Measurements from ENCODE around the gene P4HTM.

P4HTM gene

GRCh38 chr3:49009396-49009795, 19.4 kb downstream of the P4HTM start:
- no peak for TF ChIP-seq CTCF (conservative IDR thresholded peaks at IDR 0.05)

GRCh38 chr3:49012441-49013017, 22.5 kb downstream of the P4HTM start:
- H3K27ac ChIP-seq: 0 out of 2 replicates have a peak overlapping the region, but pooled peaks have one; percentile 32
- TF ChIP-seq CTCF (conservative IDR thresholded peaks at IDR 0.05): no peak

More at GRCh38 chr3:49009396-49009795, 19.4 kb downstream of the P4HTM start:
- no peak overlapping the region for H3K27ac ChIP-seq

- no peak for TF ChIP-seq CTCF (conservative IDR thresholded peaks at IDR 0.05)
- 0 out of 2 replicates have a peak overlapping the region, but pooled peaks have one; percentile 32 for H3K27ac ChIP-seq
Observed at GRCh38 chr3:49013113-49013737, 23.2 kb downstream of the P4HTM start.

GRCh38 chr3:49013738-49014660, 24.0 kb downstream of the P4HTM start:
- H3K27ac ChIP-seq: no peak overlapping the region
- peak; percentile 83 for TF ChIP-seq CTCF (conservative IDR thresholded peaks at IDR 0.05)

- no peak overlapping the region for H3K27ac ChIP-seq
- TF ChIP-seq CTCF (conservative IDR thresholded peaks at IDR 0.05): no peak
Observed at GRCh38 chr3:49015072-49015471, 25.0 kb downstream of the P4HTM start.

GRCh38 chr3:49015765-49016164, 25.7 kb downstream of the P4HTM start:
- no peak for TF ChIP-seq CTCF (conservative IDR thresholded peaks at IDR 0.05)
- H3K27ac ChIP-seq: peak overlapping the region; percentile 99
